IMR-90 (cell line): ENCODE data around the gene APCDD1L. TPM values are rescaled to one million over a fixed set of nuclear protein-coding genes. Genes with fewer than 3 reads are reported as not detected.

Experiments used
- ATAC-seq: fragments of 200-7000 bp; cut with Tn5 transposase; 2 replicates; pipeline ENCODE4 v1.9.1; 2020; ENCODE audit warnings: low read depth, mild to moderate bottlenecking, moderate library complexity
- BruUV-seq: library from RNA; stranded (reverse); fragments of 400-500 nt; replicated peaks from 2 replicates; lab custom pipeline; 2021; lab: Mats Ljungman, UMichigan
- CTCF ChIA-PET: fragments of 300-600 bp; formaldehyde crosslinking; extraction: SDS; loops from one replicate; lab custom pipeline; 2021; ENCODE audit warnings: antibody characterized with exemption; lab: Yijun Ruan, JAX
- POLR2A ChIA-PET: fragments of 300-600 bp; sonication (Branson Sonifier 250); formaldehyde crosslinking; loops from one replicate; lab custom pipeline; 2022; ENCODE audit warnings: antibody characterized with exemption; ENCODE audit not compliant: unreplicated experiment; lab: Charles Lee
- DNase-seq: peaks from one replicate; pipeline ENCODE4 v3.0.0; 2013
- H2AFZ ChIP-seq: replicated peaks from 2 replicates; pipeline ENCODE3; 2013; ENCODE audit warnings: low read length, mild to moderate bottlenecking; ENCODE audit not compliant: poor library complexity
- H2AK5ac ChIP-seq: 2 replicates; pipeline ENCODE4 v1.6.1; 2013; ENCODE audit warnings: low read depth, low read length, inconsistent platforms
- H2AK9ac ChIP-seq: replicated peaks from 2 replicates; pipeline ENCODE3; 2013; ENCODE audit warnings: mild to moderate bottlenecking, low read depth, low read length, moderate library complexity; ENCODE audit not compliant: poor library complexity
- H2BK120ac ChIP-seq: 2 replicates; pipeline ENCODE4 v1.6.1; 2013; ENCODE audit warnings: low read depth, low read length, inconsistent platforms
- H2BK15ac ChIP-seq: 3 replicates; pipeline ENCODE4 v1.6.1; 2013; ENCODE audit warnings: low read depth, low read length, inconsistent platforms
- H2BK20ac ChIP-seq: 2 replicates; pipeline ENCODE4 v1.6.1; 2013; ENCODE audit warnings: low read depth, mild to moderate bottlenecking, inconsistent platforms, low read length, moderate library complexity
- H2BK5ac ChIP-seq: 2 replicates; pipeline ENCODE4 v1.6.1; 2013; ENCODE audit warnings: mild to moderate bottlenecking, low read depth, low read length, inconsistent platforms; ENCODE audit not compliant: poor library complexity, severe bottlenecking
- H3K14ac ChIP-seq: replicated peaks from 2 replicates; pipeline ENCODE4 v1.6.1; 2013; ENCODE audit warnings: low read depth, low read length, inconsistent platforms
- H3K18ac ChIP-seq: 2 replicates; pipeline ENCODE4 v1.6.1; 2013; ENCODE audit warnings: low read depth, low read length, control low read depth
- H3K23ac ChIP-seq: 2 replicates; pipeline ENCODE4 v1.6.1; 2013; ENCODE audit warnings: low read depth, low read length, inconsistent platforms
- H3K27ac ChIP-seq: 2 replicates; pipeline ENCODE4 v1.5.1; 2013; ENCODE audit warnings: mild to moderate bottlenecking, control low read depth, low read length; ENCODE audit not compliant: insufficient read depth
- H3K27me3 ChIP-seq: 2 replicates; pipeline ENCODE4 v1.6.1; 2013; ENCODE audit warnings: low read length; ENCODE audit not compliant: control insufficient read depth, insufficient read depth
- H3K36me3 ChIP-seq: 2 replicates; pipeline ENCODE4 v1.6.1; 2013; ENCODE audit warnings: low read length, mixed read lengths; ENCODE audit not compliant: control insufficient read depth, insufficient read depth
- H3K4ac ChIP-seq: 2 replicates; pipeline ENCODE4 v1.6.1; 2013; ENCODE audit warnings: low read depth, low read length, inconsistent platforms
- H3K4me1 ChIP-seq: 2 replicates; pipeline ENCODE4 v1.6.1; 2013; ENCODE audit warnings: low read length, mixed read lengths; ENCODE audit not compliant: control insufficient read depth, insufficient read depth
- H3K4me2 ChIP-seq: 2 replicates; pipeline ENCODE4 v1.6.1; 2013; ENCODE audit warnings: low read depth, mild to moderate bottlenecking, control low read depth, low read length, moderate library complexity
- H3K4me3 ChIP-seq: 2 replicates; pipeline ENCODE4 v1.5.1; 2013; ENCODE audit warnings: low read depth, mild to moderate bottlenecking, control low read depth, low read length, moderate library complexity; ENCODE audit not compliant: insufficient read depth
- H3K56ac ChIP-seq: 2 replicates; pipeline ENCODE4 v1.6.1; 2013; ENCODE audit warnings: low read length, inconsistent platforms; ENCODE audit not compliant: insufficient read depth; ENCODE audit errors: extremely low read depth
- H3K79me1 ChIP-seq, 2 experiments: 2 replicates each; pipeline ENCODE4 v1.6.1; 2013; ENCODE audit warnings: low read length in 2 of 2, inconsistent platforms in 1 of 2, low read depth in 1 of 2
- H3K9ac ChIP-seq: 2 replicates; pipeline ENCODE4 v1.6.1; 2013; ENCODE audit warnings: low read depth, low read length, control low read depth
- H3K9me1 ChIP-seq: 2 replicates; pipeline ENCODE4 v1.6.1; 2013; ENCODE audit warnings: low read length, inconsistent platforms; ENCODE audit not compliant: insufficient read depth
- H3K9me3 ChIP-seq: 2 replicates; pipeline ENCODE4 v1.6.1; 2013; ENCODE audit warnings: low read length; ENCODE audit not compliant: control insufficient read depth, insufficient read depth
- H4K20me1 ChIP-seq: 2 replicates; pipeline ENCODE4 v1.6.1; 2013; ENCODE audit warnings: low read length, inconsistent platforms; ENCODE audit not compliant: insufficient read depth
- H4K5ac ChIP-seq: 2 replicates; pipeline ENCODE4 v1.6.1; 2013; ENCODE audit warnings: mild to moderate bottlenecking, low read depth, low read length, control low read depth
- H4K8ac ChIP-seq, 2 experiments: 2 replicates each; pipeline ENCODE4 v1.6.1; 2013; ENCODE audit warnings: low read depth in 2 of 2, low read length in 2 of 2, control low read depth in 1 of 2, inconsistent platforms in 1 of 2
- H4K91ac ChIP-seq: 2 replicates; pipeline ENCODE4 v1.6.1; 2013; ENCODE audit warnings: low read depth, low read length, inconsistent platforms; ENCODE audit not compliant: insufficient read depth
- BHLHE40 ChIP-seq: fragments of 150-350 bp; IDR thresholded peaks from 2 replicates; pipeline ENCODE4 v1.6.1; 2016; ENCODE audit warnings: mild to moderate bottlenecking, low read depth, low read length
- CEBPB ChIP-seq: IDR thresholded peaks from 2 replicates; pipeline ENCODE4 v1.6.1; 2012; ENCODE audit warnings: low read depth, low read length, improper control_type of control experiment
- CHD1 ChIP-seq: IDR thresholded peaks from 2 replicates; pipeline ENCODE4 v1.6.1; 2012; ENCODE audit warnings: low read depth, low read length, improper control_type of control experiment
- MAFK ChIP-seq: IDR thresholded peaks from 2 replicates; pipeline ENCODE4 v1.6.1; 2012; ENCODE audit warnings: low read depth, low read length, improper control_type of control experiment
- MAZ ChIP-seq: IDR thresholded peaks from 2 replicates; pipeline ENCODE4 v1.6.1; 2012; ENCODE audit warnings: low read depth, mild to moderate bottlenecking, low read length, improper control_type of control experiment, moderate library complexity, borderline replicate concordance
- MXI1 ChIP-seq: IDR thresholded peaks from 2 replicates; pipeline ENCODE4 v1.6.1; 2012; ENCODE audit warnings: low read depth, mild to moderate bottlenecking, low read length, moderate library complexity, borderline replicate concordance
- POLR2A ChIP-seq: IDR thresholded peaks from 2 replicates; pipeline ENCODE4 v1.6.1; 2012; ENCODE audit warnings: mild to moderate bottlenecking, low read depth, low read length
- RAD21 ChIP-seq: IDR thresholded peaks from 2 replicates; pipeline ENCODE4 v1.6.1; 2012; ENCODE audit warnings: low read length, improper control_type of control experiment
- RFX5 ChIP-seq: IDR thresholded peaks from 2 replicates; pipeline ENCODE4 v1.8.0; 2012; ENCODE audit warnings: low read depth, mild to moderate bottlenecking, low read length, moderate library complexity
- SMC3 ChIP-seq: fragments of 150-350 bp; IDR thresholded peaks from 2 replicates; pipeline ENCODE4 v1.6.1; 2016; ENCODE audit warnings: low read depth, mild to moderate bottlenecking, antibody characterized with exemption, low read length, moderate library complexity
- WGBS, 2 experiments: methylation state at CpG; one replicate each; pipeline versions ENCODE4 v1.1.5 to v1.1.7; 2013; ENCODE audit warnings: missing lambda C conversion rate in 2 of 2; ENCODE audit not compliant: insufficient read length in 1 of 2; ENCODE audit errors: extremely low coverage in 2 of 2; 5-methylcytosine and 5-hydroxymethylcytosine counted together
- dilution Hi-C: fragments of 300-500 bp; cut with HindIII; formaldehyde crosslinking; loops from one replicate; pipeline ENCODE4 v1.14.3; 2018; ENCODE audit warnings: low sequenced_read_pairs; ENCODE audit not compliant: unreplicated experiment
- in situ Hi-C: fragments of 300-500 bp; cut with MboI; formaldehyde crosslinking; loops from 3 replicates; pipeline ENCODE4 v1.14.3; 2019; ENCODE audit warnings: low sequenced_read_pairs, inconsistent platforms, mixed read lengths
- intact Hi-C: fragments of 100-400 bp; cut with micrococcal nuclease; formaldehyde crosslinking; loops from 2 replicates; pipeline ENCODE4 v1.10.0; 2022
- polyA plus RNA-seq, 3 experiments: library from polyadenylated mRNA; depleted of rRNA; stranded (reverse); fragments of >200 nt; gene quantifications; 2 replicates each; pipeline ENCODE4 v1.2.3, GENCODE V29; 2012; ENCODE audit warnings: low replicate concordance in 1 of 3
- total RNA-seq: library from RNA; depleted of rRNA; stranded (reverse); fragments of >200 nt; gene quantifications from 2 replicates; pipeline ENCODE4 v1.2.3, GENCODE V29; 2012
- TF ChIP-seq, protein P1 (sequence below): fragments of 150-350 bp; IDR thresholded peaks from 2 replicates; pipeline ENCODE4 v1.6.1; 2016; ENCODE audit warnings: low read depth, mild to moderate bottlenecking, low read length, moderate library complexity, borderline replicate concordance
- TF ChIP-seq, protein P2 (sequence below): conservative IDR thresholded peaks from 2 replicates; pipeline ENCODE4 v1.5.1; 2012; ENCODE audit warnings: mild to moderate bottlenecking, low read depth, low read length, improper control_type of control experiment
- TF ChIP-seq, protein P3 (sequence below): fragments of 150-350 bp; IDR thresholded peaks from 2 replicates; pipeline ENCODE4 v1.6.1; 2017; ENCODE audit warnings: mild to moderate bottlenecking, antibody characterized with exemption, low read length, low read depth

Gene APCDD1L
- total and polyA plus RNA-seq, 2 of the 4 experiments (the other 2 are of a cell fraction): 2.5 to 18.3 TPM

DNA sequence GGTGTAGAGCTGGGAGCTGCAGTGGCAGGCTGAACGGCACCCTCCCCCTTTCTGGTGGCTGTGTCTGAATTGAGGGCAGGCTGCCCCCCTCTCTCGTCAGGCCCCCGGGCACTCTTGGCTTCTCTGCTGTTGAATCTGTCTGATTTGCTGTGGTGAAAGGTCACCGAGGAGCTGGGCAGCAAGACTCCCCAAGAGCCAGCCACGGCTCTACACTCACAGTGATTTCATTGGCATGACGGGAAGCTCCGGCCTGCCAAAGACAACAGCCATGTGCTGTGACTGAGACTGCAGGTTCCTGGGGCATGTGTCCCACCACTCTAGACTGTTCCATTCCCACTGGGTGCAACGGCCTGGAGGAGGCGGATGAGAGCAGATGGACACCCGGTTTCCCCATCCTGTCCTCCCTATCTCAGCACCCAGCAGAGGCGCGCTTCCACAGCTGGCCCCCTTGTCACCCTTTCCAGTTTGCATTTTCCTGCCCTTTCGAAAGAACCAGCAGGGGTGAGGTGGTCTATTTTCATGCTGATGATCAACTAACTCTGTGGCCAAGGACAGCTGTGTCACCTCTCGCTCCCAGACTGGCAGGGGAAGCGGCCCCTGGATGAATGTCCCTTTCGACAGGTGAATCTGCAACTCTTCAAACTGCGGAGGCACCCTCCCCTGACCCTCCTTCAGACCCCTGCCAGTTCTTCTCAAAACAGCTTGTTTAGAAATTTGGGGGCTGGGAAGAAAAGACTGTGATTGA lies 2.2 kb downstream of the APCDD1L start (continued):
- TF ChIP-seq CHD1: no peak

DNA sequence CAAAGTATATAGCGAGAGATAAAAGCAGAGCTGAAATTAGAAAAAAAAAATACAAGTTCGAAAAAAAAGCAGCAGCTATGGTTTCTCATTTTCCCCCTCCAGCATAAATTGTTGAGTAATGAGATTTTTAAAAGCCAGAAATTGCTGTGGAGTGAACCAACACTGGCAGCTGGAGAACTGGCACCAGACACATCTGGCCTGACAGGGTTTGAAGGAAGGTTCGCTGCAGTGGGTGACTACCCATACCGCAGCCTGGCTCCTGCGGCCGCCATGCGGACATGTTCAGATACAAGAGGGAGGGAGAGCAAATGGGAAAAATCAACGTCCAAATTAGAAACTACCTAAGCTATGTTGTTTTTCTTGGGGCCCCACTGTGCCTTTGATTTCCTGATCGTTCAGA lies 3.3 kb downstream of the APCDD1L start:
- intact Hi-C loops: loop anchor here (5.0 kb wide), 1 partner anchor 125 kb away; no protein-coding TSS in a partner anchor
- Histone ChIP-seq H2AK5ac (no peak overlapping the region), H3K4me1 (peaks cover 11% of the 10 kb centered on the region), H3K56ac (no peak overlapping the region), H3K9me1 (0 out of 2 replicates have a peak, but pooled peaks cover 3% of the 10 kb centered on the region), H3K79me1 (peaks cover 2 to 15% of the 10 kb centered on the region in 2 experiments; a peak in 1 of 4 replicates), H4K20me1 (no peaks in the 10 kb centered on the region), H2AK9ac (no peak overlapping the region), H3K4ac (no peak overlapping the region), H2BK20ac (no peak overlapping the region), H4K91ac (no peak overlapping the region), H3K4me3 (no peak overlapping the region), H3K14ac (no peak overlapping the region), H2BK120ac (no peak overlapping the region), H4K8ac (no peak overlapping the region), H3K9ac (no peak overlapping the region), H3K27me3 (peaks cover 16% of the 10 kb centered on the region; the same call in 1 of the 2 replicates), H2BK5ac (no peak overlapping the region), H3K23ac (no peak overlapping the region), H3K27ac (no peak overlapping the region), H3K9me3 (no peaks in the 10 kb centered on the region; the same call in 1 of the 2 replicates), H4K5ac (no peak overlapping the region), H2AFZ (no peak overlapping the region), H2BK15ac (no peak overlapping the region), H3K18ac (no peak overlapping the region), H3K4me2 (no peak overlapping the region), H3K36me3 (no peaks in the 10 kb centered on the region)
- no CpG with 5 or more reads among the region's 9 CpGs for WGBS, 2 experiments
- ATAC-seq: no peak
- DNase-seq: no peak
- CTCF ChIA-PET: interaction anchor here (0.7 to 2.2 kb wide), 2 partner anchors 10 to 30 kb away, joined by 3 to 5 read pairs; no protein-coding TSS in a partner anchor
- TF ChIP-seq, protein P1, sequence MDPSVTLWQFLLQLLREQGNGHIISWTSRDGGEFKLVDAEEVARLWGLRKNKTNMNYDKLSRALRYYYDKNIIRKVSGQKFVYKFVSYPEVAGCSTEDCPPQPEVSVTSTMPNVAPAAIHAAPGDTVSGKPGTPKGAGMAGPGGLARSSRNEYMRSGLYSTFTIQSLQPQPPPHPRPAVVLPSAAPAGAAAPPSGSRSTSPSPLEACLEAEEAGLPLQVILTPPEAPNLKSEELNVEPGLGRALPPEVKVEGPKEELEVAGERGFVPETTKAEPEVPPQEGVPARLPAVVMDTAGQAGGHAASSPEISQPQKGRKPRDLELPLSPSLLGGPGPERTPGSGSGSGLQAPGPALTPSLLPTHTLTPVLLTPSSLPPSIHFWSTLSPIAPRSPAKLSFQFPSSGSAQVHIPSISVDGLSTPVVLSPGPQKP: no peak
- TF ChIP-seq POLR2A (no peak), MXI1 (no peak), MAZ (no peak), CEBPB (no peak), CHD1 (no peak), SMC3 (no peak), BHLHE40 (no peak), MAFK (no peak), RFX5 (no peak), RAD21 (no peak)
- TF ChIP-seq, protein P2, sequence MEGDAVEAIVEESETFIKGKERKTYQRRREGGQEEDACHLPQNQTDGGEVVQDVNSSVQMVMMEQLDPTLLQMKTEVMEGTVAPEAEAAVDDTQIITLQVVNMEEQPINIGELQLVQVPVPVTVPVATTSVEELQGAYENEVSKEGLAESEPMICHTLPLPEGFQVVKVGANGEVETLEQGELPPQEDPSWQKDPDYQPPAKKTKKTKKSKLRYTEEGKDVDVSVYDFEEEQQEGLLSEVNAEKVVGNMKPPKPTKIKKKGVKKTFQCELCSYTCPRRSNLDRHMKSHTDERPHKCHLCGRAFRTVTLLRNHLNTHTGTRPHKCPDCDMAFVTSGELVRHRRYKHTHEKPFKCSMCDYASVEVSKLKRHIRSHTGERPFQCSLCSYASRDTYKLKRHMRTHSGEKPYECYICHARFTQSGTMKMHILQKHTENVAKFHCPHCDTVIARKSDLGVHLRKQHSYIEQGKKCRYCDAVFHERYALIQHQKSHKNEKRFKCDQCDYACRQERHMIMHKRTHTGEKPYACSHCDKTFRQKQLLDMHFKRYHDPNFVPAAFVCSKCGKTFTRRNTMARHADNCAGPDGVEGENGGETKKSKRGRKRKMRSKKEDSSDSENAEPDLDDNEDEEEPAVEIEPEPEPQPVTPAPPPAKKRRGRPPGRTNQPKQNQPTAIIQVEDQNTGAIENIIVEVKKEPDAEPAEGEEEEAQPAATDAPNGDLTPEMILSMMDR: no peak
- TF ChIP-seq, protein P3, sequence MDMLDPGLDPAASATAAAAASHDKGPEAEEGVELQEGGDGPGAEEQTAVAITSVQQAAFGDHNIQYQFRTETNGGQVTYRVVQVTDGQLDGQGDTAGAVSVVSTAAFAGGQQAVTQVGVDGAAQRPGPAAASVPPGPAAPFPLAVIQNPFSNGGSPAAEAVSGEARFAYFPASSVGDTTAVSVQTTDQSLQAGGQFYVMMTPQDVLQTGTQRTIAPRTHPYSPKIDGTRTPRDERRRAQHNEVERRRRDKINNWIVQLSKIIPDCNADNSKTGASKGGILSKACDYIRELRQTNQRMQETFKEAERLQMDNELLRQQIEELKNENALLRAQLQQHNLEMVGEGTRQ: no peak
- BruUV-seq: no TSS peak
- in situ Hi-C loops: no loop called here
- POLR2A ChIA-PET: no interaction called here
- dilution Hi-C loops: no loop called here
